A549 (cell line): Measurements from ENCODE around the gene STAM. TPM values are rescaled to one million over a fixed set of nuclear protein-coding genes. Genes with fewer than 3 reads are reported as not detected.
A peak's percentile ranks its signal among the peaks of the same experiment; 100 is the strongest.

Source experiments
- ATAC-seq, 2 experiments: fragments of 200-7000 bp in 1 of 2; fragments of >200 bp in 1 of 2; cut with Nextera tagmentation in 1 of 2; cut with Tn5 transposase in 1 of 2; 3 replicates each; pipeline versions ENCODE4 v1.8.0 to v1.9.1; 2018 to 2020; ENCODE audit warnings: mild to moderate bottlenecking in 1 of 2, moderate library complexity in 1 of 2
- CTCF ChIA-PET: fragments of 300-600 bp; sonication (Branson Sonifier 250); formaldehyde crosslinking; extraction: SDS; loops from one replicate; lab custom pipeline; 2021; ENCODE audit warnings: antibody characterized with exemption, inconsistent platforms; lab: Yijun Ruan, JAX
- POLR2A ChIA-PET: fragments of 350-600 bp; formaldehyde crosslinking; extraction: SDS; loops from one replicate; lab custom pipeline; 2021; ENCODE audit warnings: antibody characterized with exemption, inconsistent platforms; lab: Yijun Ruan, JAX
- DNase-seq, 2 experiments: peaks; one replicate each; pipeline versions ENCODE4 v3.0.0 to v3.0.0-alpha.2; 2011 to 2016; ENCODE audit warnings: low read depth in 1 of 2, low spot score in 1 of 2
- FAIRE-seq: peaks from 2 replicates; lab custom pipeline; 2011; peaks lifted over from hg19 to GRCh38; lab: Jason Lieb, UNC
- H3K27ac ChIP-seq, 2 experiments: fragments of >200 bp; sonication (Bioruptor Twin); formaldehyde crosslinking; 3 replicates each; pipeline ENCODE4 v1.5.1; 2016 to 2017
- H3K4me1 ChIP-seq: fragments of >200 bp; sonication (Bioruptor Twin); formaldehyde crosslinking; 3 replicates; pipeline ENCODE4 v1.6.1; 2016
- H3K4me2 ChIP-seq: fragments of >200 bp; sonication (Bioruptor Twin); formaldehyde crosslinking; 3 replicates; pipeline ENCODE4 v1.6.1; 2016
- H3K4me3 ChIP-seq: fragments of >200 bp; sonication (Bioruptor Twin); formaldehyde crosslinking; 3 replicates; pipeline ENCODE4 v1.5.1; 2016
- H3K9me3 ChIP-seq: fragments of >200 bp; sonication (Bioruptor Twin); formaldehyde crosslinking; 3 replicates; pipeline ENCODE4 v1.6.1; 2016
- BCL3 ChIP-seq: fragments of >200 bp; sonication (Bioruptor Twin); formaldehyde crosslinking; IDR thresholded peaks from 3 replicates; pipeline ENCODE4 v1.6.1; 2016
- CHD4 ChIP-seq: fragments of 200-600 bp; sonication (generic); IDR thresholded peaks from 2 replicates; pipeline ENCODE4 v1.6.1; 2016; ENCODE audit warnings: antibody characterized with exemption, mild to moderate bottlenecking, borderline replicate concordance
- CTCF ChIP-seq: fragments of >200 bp; sonication (Bioruptor Twin); formaldehyde crosslinking; IDR thresholded peaks from 3 replicates; pipeline ENCODE4 v1.5.1; 2016
- EHMT2 ChIP-seq: fragments of 200-600 bp; sonication (generic); IDR thresholded peaks from 2 replicates; pipeline ENCODE4 v1.6.1; 2016; ENCODE audit warnings: antibody characterized with exemption, low read depth, mild to moderate bottlenecking, moderate library complexity
- EP300 ChIP-seq, 2 experiments: fragments of >200 bp; sonication (Bioruptor Twin); formaldehyde crosslinking; IDR thresholded peaks; 2 replicates in 1 of 2; 3 replicates in 1 of 2; pipeline ENCODE4 v1.6.1; 2016 to 2017
- ESRRA ChIP-seq: fragments of 150-350 bp; IDR thresholded peaks from 2 replicates; pipeline ENCODE4 v1.6.1; 2014; ENCODE audit warnings: mild to moderate bottlenecking, low read length, borderline replicate concordance
- HOXA7 ChIP-seq: fragments of 250-450 bp; sonication (Bioruptor Pico); IDR thresholded peaks from 2 replicates; pipeline ENCODE4 v1.5.0; 2020; ENCODE audit warnings: mild to moderate bottlenecking, moderate library complexity
- HOXB5 ChIP-seq: fragments of 250-450 bp; sonication (Bioruptor Pico); IDR thresholded peaks from 2 replicates; pipeline ENCODE4 v1.5.0; 2020; ENCODE audit warnings: mild to moderate bottlenecking, moderate library complexity
- MAZ ChIP-seq: fragments of 150-350 bp; IDR thresholded peaks from 2 replicates; pipeline ENCODE4 v1.6.1; 2014; ENCODE audit warnings: antibody characterized with exemption, low read depth, low read length, borderline replicate concordance
- NFE2L2 ChIP-seq: fragments of 150-350 bp; conservative IDR thresholded peaks from 2 replicates; pipeline ENCODE4 v1.6.1; 2014; ENCODE audit warnings: low read length
- NR3C1 ChIP-seq: fragments of >200 bp; sonication (Bioruptor Twin); formaldehyde crosslinking; IDR thresholded peaks from 3 replicates; pipeline ENCODE4 v1.6.1; 2017
- PHF8 ChIP-seq: fragments of 200-600 bp; sonication (generic); IDR thresholded peaks from 2 replicates; pipeline ENCODE4 v1.6.1; 2016; ENCODE audit warnings: low read depth, mild to moderate bottlenecking, antibody characterized with exemption, moderate library complexity, borderline replicate concordance
- RAD21 ChIP-seq, 2 experiments: fragments of >200 bp in 1 of 2; sonication (Bioruptor Twin) in 1 of 2; formaldehyde crosslinking in 1 of 2; IDR thresholded peaks in 1 of 2; conservative IDR thresholded peaks in 1 of 2; 2 replicates in 1 of 2; 3 replicates in 1 of 2; pipeline ENCODE4 v1.6.1; 2012 to 2018; ENCODE audit warnings: inconsistent platforms in 1 of 2
- RCOR1 ChIP-seq: fragments of 150-350 bp; IDR thresholded peaks from 2 replicates; pipeline ENCODE4 v1.6.1; 2014; ENCODE audit warnings: antibody characterized with exemption, low read length, low read depth
- SMC3 ChIP-seq: fragments of >200 bp; sonication (Bioruptor Twin); formaldehyde crosslinking; IDR thresholded peaks from 3 replicates; pipeline ENCODE4 v1.6.1; 2018; ENCODE audit warnings: inconsistent platforms
- TFCP2L1 ChIP-seq: fragments of 250-450 bp; sonication (Bioruptor Pico); IDR thresholded peaks from 2 replicates; pipeline ENCODE4 v1.5.0; 2021; ENCODE audit warnings: mild to moderate bottlenecking
- TP53 ChIP-seq: fragments of 250-450 bp; sonication (Bioruptor Pico); IDR thresholded peaks from 2 replicates; pipeline ENCODE4 v1.5.0; 2021; ENCODE audit warnings: mild to moderate bottlenecking, moderate library complexity
- ZFP36 ChIP-seq: fragments of 450-650 bp; IDR thresholded peaks from 2 replicates; pipeline ENCODE4 v1.6.1; 2014; ENCODE audit warnings: borderline replicate concordance; ENCODE audit not compliant: partially characterized antibody
- WGBS: methylation state at CpG from one replicate; pipeline ENCODE4 v1.1.6; 2017; ENCODE audit errors: missing lambda C conversion rate; 5-methylcytosine and 5-hydroxymethylcytosine counted together
- polyA plus RNA-seq, 4 experiments: library from polyadenylated mRNA; depleted of rRNA in 3 of 4; stranded (reverse); fragments of >200 nt; fragmentation: RNase III in 1 of 4; extraction: RNeasy Plus Mini Kit Qiagen cat#74134 plus additional on column Dnase treatment in 1 of 4; gene quantifications; 2 replicates in 3 of 4; 3 replicates in 1 of 4; pipeline ENCODE4 v1.2.3, GENCODE V29; 2011 to 2017
- TF ChIP-seq, protein P1 (sequence below): fragments of >200 bp; sonication (Bioruptor Twin); formaldehyde crosslinking; IDR thresholded peaks from 2 replicates; pipeline ENCODE4 v1.6.1; 2016
- TF ChIP-seq, protein P2 (sequence below): fragments of 450-650 bp; IDR thresholded peaks from 2 replicates; pipeline ENCODE4 v1.6.1; 2014; ENCODE audit warnings: antibody characterized with exemption
- TF ChIP-seq, protein P3 (sequence below): fragments of 250-450 bp; sonication (Bioruptor Pico); IDR thresholded peaks from 2 replicates; pipeline ENCODE4 v1.5.0; 2020; ENCODE audit warnings: low read depth, mild to moderate bottlenecking, moderate library complexity
- TF ChIP-seq, protein P4 (sequence below): fragments of 150-350 bp; IDR thresholded peaks from 2 replicates; pipeline ENCODE4 v1.6.1; 2014; ENCODE audit warnings: low read depth, mild to moderate bottlenecking, low read length

STAM gene
- polyA plus RNA-seq, 2 of the 4 experiments (the other 2 are of a cell fraction): 24.4 to 51.7 TPM

DNA sequence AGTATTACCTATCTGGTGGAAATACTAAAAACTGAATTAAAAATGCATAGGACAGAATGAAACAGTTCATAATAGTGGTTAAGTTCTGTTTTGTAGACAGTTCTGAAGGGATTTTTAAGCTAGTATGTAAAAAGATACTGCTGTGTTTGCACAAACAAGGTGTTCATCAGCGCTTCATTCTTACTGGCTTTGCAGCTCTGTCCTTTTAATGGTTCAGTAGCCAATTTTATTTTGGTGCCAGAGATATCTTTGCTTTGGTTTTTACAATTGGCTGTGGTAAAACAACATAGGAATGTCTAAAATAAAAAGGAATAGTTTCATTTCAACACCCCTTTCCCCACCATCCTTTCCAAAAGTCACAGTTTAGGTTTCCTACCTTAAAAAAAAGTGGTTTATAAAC, 33.0 kb downstream of the STAM start (continued):
- no peak for TF ChIP-seq RAD21 (conservative IDR thresholded peaks at IDR 0.05 in 1 of 2, IDR thresholded peaks at IDR 0.05 in 1 of 2)

GRCh38 chr10:17682236-17682946, 38.4 kb downstream of the STAM start:
- peaks cover 10% of the 10 kb centered on the region; the same call in 2 of the 3 replicates for H3K4me1 ChIP-seq
- no peak overlapping the region for H3K4me3 ChIP-seq
- ChIA-PET POLR2A (no interaction called here), CTCF (no interaction called here)
- WGBS: 91% methylated on average over 2 of the region's 2 CpGs
- FAIRE-seq (peak; percentile 56), ATAC-seq (no peak), DNase-seq (no peak)
- peak overlapping the region; percentile 8; the same call in 1 of the 3 replicates for H3K4me2 ChIP-seq
- H3K9me3 ChIP-seq: no peaks in the 10 kb centered on the region
- TF ChIP-seq, protein P1, sequence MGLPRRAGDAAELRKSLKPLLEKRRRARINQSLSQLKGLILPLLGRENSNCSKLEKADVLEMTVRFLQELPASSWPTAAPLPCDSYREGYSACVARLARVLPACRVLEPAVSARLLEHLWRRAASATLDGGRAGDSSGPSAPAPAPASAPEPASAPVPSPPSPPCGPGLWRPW: no peak
- TF ChIP-seq RCOR1 (no peak), BCL3 (no peak), NR3C1 (no peak), RAD21 (conservative IDR thresholded peaks at IDR 0.05 in 1 of 2, IDR thresholded peaks at IDR 0.05 in 1 of 2) (no peak), ESRRA (no peak), EP300 (IDR thresholded peaks at IDR 0.05) (no peak)
- TF ChIP-seq, protein P2, sequence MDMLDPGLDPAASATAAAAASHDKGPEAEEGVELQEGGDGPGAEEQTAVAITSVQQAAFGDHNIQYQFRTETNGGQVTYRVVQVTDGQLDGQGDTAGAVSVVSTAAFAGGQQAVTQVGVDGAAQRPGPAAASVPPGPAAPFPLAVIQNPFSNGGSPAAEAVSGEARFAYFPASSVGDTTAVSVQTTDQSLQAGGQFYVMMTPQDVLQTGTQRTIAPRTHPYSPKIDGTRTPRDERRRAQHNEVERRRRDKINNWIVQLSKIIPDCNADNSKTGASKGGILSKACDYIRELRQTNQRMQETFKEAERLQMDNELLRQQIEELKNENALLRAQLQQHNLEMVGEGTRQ: no peak
- no peak overlapping the region for H3K27ac ChIP-seq

GRCh38 chr10:17683541-17683940, 39.6 kb downstream of the STAM start:
- DNase-seq (no peak), FAIRE-seq (no peak), ATAC-seq (no peak)
- H3K4me1 ChIP-seq: peaks cover 12% of the 10 kb centered on the region; the same call in 2 of the 3 replicates
- TF ChIP-seq CTCF (no peak), ZFP36 (no peak), HOXB5 (CRISPR knock-in tag) (no peak), EP300 (IDR thresholded peaks at IDR 0.05) (no peak), EHMT2 (no peak), MAZ (no peak), HOXA7 (CRISPR knock-in tag) (no peak), SMC3 (no peak), PHF8 (no peak), TFCP2L1 (CRISPR knock-in tag) (no peak), TP53 (CRISPR knock-in tag) (no peak), NFE2L2 (no peak), CHD4 (no peak)
- TF ChIP-seq, protein P3, sequence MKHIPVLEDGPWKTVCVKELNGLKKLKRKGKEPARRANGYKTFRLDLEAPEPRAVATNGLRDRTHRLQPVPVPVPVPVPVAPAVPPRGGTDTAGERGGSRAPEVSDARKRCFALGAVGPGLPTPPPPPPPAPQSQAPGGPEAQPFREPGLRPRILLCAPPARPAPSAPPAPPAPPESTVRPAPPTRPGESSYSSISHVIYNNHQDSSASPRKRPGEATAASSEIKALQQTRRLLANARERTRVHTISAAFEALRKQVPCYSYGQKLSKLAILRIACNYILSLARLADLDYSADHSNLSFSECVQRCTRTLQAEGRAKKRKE (CRISPR knock-in tag): no peak
- TF ChIP-seq, protein P4, sequence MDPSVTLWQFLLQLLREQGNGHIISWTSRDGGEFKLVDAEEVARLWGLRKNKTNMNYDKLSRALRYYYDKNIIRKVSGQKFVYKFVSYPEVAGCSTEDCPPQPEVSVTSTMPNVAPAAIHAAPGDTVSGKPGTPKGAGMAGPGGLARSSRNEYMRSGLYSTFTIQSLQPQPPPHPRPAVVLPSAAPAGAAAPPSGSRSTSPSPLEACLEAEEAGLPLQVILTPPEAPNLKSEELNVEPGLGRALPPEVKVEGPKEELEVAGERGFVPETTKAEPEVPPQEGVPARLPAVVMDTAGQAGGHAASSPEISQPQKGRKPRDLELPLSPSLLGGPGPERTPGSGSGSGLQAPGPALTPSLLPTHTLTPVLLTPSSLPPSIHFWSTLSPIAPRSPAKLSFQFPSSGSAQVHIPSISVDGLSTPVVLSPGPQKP: no peak
- no peaks in the 10 kb centered on the region for H3K9me3 ChIP-seq
- ChIA-PET CTCF (interaction anchor here (0.8 kb wide), 1 partner anchor 9 kb away, joined by 3 read pairs; no protein-coding TSS in a partner anchor), POLR2A (no interaction called here)
- no peak overlapping the region for H3K4me2 ChIP-seq
- H3K27ac ChIP-seq: no peak overlapping the region
- H3K4me3 ChIP-seq: no peak overlapping the region
